ENCODE results near the gene SYNDIG1L.

DNA sequence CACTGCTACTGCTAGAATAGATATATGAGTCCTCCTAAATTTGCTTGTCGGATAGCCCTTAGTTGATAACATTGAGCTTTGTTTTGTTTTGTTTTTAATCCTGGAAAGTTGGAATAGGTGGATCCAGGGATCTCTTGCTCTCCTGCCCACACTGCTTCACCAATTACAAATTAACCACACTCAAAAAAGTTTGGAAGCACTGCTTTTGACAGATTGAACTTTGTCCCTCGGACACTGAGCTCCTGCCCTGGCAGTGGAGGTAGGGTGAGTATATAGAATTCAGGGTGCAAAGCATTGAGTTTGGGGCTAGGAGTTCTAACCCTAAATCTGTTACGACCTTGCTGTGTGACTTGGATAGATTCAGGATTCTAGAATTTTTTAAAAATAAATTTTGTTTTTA is 15.1 kb upstream of the SYNDIG1L start:
- no peak for TF ChIP-seq GATA2 (IDR thresholded peaks at IDR 0.05; ENCODE audit: low read depth, low read length)
- no peak for TF ChIP-seq GATA3 (IDR thresholded peaks at IDR 0.05; ENCODE audit: low read depth, low read length)

All from SH-SY5Y (cell line).